Stimulated activated CD4-positive, alpha-beta T cell treated with anti-CD3 and anti-CD28 coated beads, Interleukin-12 subunit alpha, Interleukin-12 subunit beta, amount 100 ng/mL, for 4 hours (primary cell): ENCODE results near the gene KCNK1.

Source experiments
- DNase-seq: peaks from one replicate; pipeline ENCODE4 v3.0.0-alpha.2; 2020

KCNK1 gene

DNA sequence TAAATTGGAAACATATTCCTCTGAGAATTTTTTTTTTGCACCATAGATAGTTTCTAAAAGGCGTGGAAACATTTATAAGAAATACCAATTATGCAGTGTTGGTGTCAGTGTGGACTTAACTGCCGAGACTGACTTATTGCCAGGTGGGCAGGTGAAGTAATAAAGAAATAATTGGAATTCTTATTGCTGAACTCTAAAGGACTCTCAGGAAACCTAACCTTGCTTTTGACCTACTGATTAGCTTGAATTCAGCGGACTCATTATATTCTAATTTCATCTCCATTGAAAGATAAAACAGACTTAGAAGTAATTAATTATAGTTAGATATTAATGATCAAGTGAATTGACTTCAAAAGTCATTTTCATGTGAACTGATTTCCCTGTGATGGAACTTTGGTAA lies 26.3 kb downstream of the KCNK1 start:
- no peak for DNase-seq

DNA sequence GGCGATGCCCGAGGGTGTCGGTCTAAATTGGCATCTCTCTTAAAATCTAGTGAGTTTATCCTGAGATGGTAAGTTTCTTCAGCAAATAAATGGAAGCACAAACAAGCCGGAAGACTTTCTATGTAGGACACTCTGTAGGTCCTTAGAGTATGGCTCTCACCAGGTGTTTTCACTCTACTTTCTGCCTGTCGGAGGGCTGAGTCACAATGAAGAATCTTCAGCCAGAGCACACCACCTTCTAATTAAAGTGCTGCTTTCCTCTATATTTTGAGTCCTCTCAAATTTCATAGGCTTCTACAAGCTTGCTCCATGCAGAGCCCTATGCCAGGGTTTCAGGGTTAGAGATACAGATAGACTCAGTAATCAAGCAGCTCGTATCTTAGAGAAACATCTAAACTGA lies 27.1 kb downstream of the KCNK1 start:
- DNase-seq, result no peak

DNA sequence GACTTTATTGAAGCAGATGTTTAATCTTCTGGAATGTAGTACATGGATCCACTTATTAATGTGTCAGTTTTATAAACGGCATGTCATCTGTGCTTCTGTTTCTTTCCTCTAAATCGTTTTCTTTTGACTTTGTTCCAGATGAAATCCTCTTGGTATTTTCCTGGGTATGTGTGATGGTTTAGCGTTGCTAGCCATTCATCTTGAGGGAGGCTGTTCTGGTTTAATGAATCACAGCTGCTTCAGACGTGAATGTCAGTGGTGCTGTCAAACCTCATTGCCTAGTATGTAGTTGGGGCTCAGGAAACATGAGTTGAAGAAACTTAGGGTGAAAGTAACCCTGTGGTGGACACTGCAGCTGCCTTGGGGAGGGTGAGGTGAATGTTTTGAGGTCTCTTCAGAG lies 33.2 kb downstream of the KCNK1 start:
- DNase-seq, result no peak

DNA sequence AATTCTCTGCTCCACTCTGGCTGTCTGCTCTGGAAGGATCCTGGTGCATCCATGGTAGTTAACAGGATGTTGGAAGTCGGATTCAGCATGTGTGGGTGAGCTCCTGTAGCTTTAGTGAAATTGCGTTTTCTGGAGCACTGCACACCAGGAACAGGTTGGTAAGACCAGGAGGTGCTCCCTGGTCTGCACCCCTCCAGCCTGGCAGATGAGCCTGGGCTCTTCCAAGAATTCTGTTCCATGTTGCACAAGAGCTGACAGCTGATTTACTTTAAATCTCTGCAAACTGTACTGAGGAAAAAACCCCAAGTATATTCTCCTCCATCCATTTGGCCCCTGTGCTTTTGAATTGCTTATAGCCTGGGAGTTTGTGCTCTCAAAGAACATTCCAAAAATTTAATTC lies 33.7 kb downstream of the KCNK1 start:
- no peak for DNase-seq

DNA sequence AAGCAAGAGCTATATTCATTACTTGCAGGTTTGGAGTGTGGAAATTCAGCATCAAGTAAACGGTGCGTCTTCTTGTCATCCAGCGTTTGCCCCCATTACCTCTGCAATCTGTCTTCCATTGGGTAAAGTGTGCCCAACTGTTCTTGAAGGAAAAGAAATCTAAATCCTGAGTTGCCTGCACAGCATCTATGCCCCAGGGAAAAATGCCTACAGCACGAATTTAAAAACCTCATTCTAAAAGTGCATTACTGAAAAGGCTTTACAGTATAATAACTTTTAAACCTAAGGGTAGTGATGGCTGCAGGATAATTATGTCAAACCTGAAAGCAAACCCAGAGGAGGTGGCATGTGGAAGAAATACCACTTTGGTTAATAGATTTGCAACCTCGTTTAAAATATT lies 37.2 kb downstream of the KCNK1 start:
- DNase-seq, result no peak

DNA sequence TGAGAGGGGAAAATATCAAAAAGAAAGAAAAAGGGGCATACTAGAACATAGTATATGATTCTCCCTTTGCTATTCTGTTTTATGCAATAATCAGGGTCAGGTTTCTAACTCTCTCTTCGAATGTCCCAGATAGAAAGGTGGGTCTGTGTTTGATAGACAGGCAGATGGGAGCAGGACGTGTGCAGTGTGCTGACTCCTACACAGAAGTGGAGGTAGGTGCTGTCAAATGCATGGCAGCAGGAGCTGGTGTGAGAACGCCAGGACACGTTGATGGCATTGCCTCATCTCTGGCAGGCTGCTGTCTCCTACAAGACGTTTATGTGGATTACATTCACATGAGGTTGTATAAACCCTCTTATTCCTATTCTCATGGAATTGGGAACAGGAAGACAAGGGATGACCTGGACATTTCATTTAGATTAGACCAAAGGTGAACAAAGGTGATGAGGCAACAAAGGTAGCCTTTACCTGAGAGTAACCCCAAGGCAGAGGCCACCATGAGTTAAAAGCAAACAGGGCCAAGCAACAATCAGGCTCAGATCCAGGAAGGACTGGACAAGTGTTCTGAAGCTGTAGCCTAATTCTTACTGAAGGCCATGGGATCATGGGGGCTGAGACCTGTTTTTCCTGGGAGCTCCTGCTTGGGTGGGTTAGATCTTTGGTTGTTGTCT lies 37.8 kb downstream of the KCNK1 start:
- DNase-seq, result no peak

DNA sequence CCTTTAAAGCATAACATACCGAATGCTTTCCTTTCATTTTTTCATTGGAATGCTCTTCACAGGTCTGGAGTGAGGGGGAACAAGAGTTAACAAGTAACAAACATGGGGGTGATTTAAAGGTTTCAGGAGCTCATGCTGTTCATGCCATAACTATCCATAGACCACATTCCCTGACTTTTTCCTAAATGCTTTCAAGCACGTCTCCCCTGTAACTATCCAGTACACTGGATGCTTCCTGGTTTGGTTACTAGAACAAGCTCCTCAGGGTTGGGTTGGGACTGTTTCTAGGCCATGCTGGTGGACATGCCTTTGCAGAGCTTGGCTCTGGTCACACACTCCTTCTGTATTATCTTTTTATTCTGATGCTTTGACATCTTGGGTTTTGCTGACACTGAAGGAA lies 38.6 kb downstream of the KCNK1 start:
- DNase-seq, result no peak

DNA sequence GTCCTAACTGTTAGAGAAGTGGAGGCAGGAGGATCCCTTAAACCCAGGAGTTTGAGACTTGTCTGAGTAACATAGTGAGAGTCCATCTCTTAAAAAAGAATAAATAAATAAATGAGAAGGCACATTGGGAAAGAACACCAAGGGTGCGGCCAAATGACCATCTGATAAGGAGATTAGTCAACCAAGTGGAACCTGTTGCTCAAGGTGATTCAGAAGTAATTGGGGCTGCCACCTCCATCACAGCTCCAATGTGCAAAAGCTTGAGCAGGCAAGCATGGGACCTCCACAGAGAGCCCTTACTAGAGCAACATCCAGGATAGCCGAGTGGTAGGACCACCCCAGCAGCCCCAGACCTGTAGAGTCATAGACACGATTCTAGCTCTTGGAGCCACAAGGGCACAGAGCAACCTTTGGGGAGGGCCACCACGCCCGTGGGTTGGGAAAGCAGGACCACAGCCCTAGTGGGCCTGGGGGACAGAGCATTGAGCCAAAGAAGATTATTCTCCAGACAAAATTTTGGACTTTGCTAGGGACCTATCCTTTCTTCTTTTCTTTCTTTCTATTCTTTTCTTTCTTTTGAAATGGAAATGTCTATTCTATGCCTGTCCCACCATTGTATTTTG lies 40.9 kb downstream of the KCNK1 start:
- no peak for DNase-seq

DNA sequence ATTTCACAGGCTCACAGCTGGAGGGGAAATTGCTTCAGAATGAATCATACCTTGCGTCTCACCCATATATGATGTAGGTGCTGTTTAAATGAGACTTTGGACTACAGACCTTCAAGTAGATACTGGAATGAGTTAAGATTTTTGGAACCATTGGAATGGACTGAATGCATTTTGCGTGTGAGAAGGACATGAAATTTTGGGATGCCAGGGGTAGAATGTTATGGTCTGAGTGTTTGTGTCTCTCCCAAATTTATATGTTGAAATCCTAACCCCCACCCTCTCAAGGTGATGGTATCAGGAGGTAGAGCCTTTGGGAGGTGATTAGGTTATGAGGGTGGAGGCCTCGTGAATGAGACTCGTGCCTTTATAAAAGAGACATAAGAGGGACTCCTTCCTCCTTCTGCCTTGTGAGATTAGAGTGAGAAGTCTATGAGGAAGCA lies 41.4 kb downstream of the KCNK1 start:
- no peak for DNase-seq

DNA sequence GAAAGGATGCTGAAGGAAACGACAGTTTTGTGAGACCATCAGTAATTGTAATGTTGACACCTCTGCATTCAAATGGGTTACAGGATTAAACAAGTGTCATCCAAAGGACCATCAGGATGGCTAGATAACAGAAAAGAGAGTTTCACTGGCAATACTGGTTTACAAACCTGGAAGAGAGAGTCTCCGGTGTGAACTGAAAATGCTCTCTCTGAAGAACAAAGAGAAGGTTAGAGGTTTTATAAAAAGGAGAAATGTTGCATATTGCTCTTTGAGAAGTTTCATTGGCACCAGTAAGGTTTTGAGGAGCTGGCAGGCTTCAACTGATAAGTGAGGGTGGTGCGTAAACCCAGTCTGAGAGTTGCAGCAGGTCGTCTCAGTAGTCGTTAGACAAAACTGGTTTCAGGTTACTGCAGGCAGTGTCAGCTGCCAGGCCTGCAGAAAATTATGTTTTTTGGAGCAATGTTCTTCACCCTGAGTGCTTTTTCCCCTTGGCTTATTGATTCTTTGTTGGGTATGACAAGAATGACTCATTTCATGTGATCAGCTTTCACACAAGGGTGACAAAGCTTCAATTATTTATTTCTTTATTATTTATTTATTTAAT lies 42.2 kb downstream of the KCNK1 start:
- DNase-seq, result no peak

DNA sequence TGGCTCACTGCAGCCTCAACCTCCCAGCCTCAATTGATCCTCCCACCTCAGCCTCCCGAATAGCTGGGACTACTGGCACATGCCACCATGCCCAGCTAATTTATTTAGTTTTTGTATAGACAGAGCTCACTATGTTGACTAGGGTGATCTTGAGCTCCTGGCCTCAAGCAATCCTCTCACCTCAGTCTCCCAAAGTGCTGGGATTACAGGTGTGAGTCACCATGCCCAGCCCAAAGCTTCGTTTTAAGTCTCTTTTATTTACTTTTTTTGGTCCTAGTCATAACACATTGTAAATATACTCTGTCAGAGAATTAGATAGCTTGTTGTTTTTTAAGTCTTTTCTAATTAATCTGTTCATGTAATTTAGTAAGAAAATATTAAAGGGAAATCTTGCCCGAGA lies 42.8 kb downstream of the KCNK1 start:
- no peak for DNase-seq

DNA sequence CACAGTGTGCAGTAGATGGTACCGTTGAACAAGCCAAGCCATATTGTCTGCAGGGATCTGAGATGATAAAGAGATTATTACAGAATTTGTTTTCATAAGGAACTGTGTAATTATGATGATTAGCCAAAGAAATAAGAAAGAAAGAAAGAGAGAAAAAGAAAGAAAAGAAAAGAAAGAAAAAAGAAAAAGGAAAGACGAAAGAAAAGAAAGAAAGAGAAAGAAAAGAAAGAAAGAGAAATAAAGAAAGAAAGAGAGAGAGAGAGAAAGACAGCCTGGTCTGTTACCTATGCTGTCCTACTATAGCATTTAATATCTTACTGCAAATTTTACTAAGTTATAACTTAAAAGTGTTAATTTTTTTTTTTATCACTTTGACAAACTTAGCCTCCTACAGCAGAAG lies 43.6 kb downstream of the KCNK1 start:
- no peak for DNase-seq

DNA sequence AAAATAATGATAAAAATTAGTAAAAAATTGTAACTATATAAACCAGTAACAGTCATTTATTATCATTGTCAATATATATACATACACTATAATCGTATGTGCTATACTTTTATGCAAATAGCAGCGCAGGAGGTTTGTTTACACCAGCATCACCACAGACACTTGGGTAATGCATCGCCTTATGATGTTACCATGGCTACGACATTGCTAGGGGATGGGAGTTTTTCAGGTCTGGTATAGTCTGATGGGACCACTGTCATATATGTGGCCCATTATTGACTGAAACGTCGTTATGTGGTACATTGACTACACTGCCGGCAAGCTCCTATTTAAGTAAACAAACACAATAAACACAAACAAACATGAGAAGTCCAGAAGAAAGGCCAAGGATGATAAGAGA lies 45.6 kb downstream of the KCNK1 start:
- DNase-seq, result no peak

DNA sequence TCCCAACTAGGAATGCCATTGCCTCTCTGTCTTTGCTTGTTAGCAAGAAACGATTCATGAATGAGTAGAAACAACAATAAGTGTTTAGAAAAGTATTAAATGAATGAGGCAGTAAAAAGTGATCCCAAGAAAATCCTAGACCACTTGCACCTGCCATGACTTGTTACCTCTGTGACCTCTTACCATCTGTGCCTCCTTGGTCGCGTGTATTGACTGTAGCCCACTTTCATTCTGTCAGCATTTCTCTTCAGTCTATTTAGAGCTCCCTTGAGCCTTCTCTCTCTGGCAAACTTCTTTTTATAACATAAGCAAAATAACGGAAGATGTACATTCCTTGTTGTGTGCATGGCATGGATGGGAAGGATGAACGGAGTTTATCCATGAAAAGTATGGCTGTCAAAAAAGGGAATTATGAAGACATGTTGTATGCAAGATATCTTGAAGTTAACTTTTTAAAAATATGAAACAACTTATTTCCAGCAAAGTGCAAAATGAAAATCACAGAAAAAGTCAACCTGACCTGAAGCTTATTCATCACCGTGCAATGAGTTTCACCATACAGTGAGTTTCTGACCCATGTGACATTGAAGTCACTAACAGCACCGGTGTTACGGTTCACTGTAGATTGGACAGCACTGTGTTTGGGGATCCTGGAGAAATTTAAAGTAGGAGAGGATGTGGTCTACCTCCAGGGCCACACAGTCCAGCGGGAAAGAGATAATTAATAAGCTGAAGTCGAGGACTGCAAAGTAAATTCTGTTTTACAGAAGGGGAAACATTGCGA lies 47.7 kb downstream of the KCNK1 start:
- no peak for DNase-seq

DNA sequence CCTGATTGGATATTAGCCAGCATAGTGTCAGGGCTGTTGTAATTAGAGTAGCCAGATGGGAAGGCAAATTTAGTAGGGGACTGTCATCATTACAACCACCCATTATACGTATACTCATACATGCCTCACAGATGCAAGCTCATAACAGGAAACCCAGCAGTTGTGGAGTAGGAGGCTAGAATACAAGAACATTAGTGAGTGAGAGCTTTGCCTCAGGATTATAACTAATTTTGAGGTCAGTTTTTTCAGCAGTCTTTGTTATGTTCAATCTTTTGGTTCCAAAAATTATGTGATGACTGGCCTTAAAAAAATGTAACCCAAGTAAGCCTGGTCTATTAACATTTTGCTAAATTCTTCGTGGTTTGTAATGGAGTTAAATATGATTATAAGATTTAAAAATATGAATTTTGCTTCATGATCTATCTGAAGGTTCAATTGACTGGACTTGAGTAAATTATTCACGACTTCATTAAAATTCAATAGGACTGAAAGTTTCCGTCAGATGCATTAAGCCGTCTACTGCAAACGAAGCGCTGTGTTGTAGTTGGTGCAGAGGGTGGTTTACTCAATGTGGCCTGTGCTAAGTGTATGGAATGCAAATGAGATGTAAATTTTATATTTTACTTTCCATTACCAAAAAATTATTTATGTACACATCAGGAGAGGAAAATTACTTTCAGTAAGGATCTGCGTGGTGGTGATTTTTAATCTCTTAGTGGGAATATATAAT lies 48.8 kb downstream of the KCNK1 start:
- no peak for DNase-seq

DNA sequence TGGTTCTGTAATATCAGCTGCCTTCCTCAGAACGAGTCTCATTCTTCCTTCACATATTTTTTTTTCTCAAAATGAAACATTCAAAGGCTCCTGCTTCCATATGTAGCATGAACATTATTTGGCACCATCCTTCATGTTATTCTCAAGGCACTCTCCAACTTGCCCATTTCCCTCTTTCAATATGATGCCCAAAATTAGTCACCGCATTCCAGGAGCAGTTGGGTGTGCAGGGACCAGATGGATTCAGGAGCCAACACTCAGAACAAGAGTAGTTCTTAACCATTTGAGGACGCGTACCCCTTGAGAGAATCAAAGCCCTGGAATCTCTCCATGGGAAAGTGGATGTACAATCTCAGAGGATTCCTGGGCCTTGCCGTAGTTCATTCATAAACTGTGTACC lies 50.3 kb downstream of the KCNK1 start:
- DNase-seq, result no peak

DNA sequence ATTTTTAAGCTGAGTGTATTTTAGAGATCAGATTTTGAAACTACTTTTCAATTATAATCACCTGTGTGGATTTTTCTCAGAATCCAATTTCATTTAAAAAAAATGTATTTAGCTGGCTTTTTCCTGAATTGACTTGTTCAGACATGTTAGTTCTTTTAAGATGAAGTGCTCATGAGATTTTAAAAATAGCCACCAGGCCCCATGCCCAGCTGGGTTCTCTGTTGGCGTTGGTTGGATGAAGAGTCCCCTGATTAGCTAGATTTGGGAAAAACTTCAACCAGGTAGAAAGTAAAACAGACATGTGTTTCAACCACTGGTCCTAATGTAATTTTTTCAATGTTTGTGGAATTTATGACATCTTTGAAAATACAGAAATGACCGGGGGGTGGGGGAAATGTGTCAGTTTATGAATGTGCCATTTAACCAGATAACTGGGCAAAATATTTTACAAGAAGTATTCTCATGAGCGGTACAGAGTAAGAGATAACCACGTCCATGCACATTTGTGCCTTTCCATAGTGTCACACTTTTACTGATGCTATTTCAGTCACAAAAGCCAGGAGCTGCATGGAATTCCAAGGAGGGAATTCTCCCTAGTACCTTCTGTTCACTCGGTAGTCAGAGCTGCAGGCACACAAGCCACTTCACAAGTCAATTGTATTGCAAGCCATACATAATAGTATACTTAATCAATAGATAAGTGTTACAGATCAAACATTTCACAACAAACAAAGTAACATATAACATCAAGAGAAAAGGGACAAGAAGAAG lies 51.1 kb downstream of the KCNK1 start:
- DNase-seq, result no peak

DNA sequence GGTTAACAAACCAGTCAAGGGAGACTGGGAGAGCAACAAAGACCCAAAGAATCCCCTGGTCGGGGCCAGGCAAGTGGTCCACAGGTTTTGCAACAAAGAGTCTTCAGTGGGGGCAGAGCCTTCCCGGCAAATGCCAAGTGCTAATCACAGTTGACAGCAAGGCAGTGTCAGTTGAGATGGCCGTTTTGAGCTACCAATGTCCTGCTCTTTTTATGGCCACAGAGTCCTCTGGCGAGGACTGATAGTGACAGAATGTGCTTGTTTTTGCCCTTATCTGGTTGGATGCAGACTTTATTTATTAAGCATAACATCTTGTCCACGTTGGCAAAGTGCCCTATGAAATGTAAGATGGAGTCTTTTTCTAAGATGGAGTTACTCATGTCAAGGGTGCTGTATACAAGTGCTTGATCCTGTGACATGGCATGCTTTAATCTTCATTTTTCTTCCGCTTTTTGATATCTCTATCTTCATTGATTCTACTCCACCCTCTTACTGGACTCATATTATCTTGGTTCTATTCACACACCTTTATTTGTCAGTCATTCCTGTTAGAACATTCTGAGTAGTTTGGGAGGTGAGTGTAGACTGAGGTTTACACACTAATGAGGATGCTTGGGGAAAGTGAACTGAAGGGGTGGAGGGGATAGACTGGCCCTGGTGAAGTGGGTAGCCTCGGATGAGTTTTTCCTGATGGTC lies 51.8 kb downstream of the KCNK1 start:
- no peak for DNase-seq

DNA sequence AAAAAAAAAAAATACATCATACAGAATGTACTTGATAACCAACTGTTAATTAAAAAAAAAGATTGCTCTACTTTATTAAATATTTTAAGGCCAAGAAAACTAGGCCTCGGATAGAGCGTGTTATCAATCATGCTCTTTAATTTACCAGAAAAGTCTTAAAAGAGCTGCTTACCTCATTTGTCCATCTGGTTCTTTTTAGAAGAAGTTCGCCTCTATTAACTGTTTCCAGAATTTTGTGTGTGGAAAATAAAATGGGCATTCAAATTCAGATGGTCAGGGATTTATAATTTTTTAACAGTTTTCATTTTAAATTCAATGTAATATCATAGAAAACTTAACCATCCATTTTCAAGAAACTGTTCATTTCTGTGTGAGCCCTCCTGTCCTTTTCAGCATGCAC lies 53.8 kb downstream of the KCNK1 start:
- no peak for DNase-seq

DNA sequence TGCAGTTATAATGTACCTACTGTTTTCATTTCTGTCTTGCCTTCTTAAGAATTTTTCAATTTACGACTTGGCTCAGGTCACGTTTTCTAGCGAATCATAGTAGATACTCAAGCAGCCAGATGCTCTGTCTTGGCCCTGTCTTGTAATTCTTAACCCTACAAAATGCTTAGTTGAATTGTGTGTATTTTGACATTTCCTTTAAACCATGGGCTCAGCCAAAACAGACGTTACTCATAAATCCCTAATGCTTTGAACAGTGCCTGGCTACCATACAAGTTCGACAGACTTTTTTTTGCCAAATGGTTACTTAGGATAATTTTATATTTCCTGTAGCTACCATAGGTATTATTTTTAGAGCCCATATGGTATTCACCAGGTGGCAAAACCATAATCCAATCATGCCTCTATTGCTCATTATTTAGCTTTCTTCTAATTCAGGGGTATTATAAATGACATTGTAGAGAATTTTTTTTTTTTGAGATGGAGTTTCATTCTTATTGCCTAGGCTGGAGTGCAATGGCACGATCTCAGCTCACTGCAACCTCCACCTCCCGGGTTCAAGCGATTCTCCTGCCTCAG lies 54.3 kb downstream of the KCNK1 start:
- DNase-seq, result no peak

DNA sequence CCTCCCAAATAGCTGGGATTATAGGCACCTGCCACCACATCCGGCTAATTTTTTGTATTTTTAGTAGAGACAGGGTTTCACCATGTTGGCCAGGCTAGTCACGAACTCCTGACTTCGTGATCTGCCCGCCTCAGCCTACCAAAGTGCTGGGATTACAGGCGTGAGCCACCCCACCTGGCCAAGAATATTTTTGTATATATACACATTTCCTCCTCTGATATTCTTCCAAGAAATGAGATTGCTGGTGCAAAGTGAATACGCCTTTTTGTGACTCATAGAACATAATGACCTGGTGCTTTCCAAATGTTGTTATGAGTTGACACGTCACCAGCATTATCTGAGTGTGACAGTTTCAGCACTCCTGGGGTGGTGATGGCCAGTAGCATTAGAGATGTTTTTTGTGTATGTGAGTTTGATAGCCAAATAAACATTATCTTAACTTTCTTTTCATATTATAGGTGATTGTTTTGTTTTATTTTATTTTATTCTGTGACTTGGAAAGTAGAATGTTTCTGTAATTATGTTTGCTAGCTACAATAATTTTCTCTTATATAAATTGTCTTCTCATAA lies 54.9 kb downstream of the KCNK1 start:
- DNase-seq, result no peak
